Activated CD4-positive, alpha-beta T cell treated with anti-CD3 and anti-CD28 coated beads, Interleukin-2, amount 50 U/mL, for 24 hours (primary cell): ENCODE results near the gene SLC6A9.

Experiments
- DNase-seq, 2 donors: peaks; one replicate each; pipeline ENCODE4 v3.0.0-alpha.2; 2020; ENCODE audit warnings: low read depth in 1 of 2, low spot score in 1 of 2

SLC6A9 gene

DNA sequence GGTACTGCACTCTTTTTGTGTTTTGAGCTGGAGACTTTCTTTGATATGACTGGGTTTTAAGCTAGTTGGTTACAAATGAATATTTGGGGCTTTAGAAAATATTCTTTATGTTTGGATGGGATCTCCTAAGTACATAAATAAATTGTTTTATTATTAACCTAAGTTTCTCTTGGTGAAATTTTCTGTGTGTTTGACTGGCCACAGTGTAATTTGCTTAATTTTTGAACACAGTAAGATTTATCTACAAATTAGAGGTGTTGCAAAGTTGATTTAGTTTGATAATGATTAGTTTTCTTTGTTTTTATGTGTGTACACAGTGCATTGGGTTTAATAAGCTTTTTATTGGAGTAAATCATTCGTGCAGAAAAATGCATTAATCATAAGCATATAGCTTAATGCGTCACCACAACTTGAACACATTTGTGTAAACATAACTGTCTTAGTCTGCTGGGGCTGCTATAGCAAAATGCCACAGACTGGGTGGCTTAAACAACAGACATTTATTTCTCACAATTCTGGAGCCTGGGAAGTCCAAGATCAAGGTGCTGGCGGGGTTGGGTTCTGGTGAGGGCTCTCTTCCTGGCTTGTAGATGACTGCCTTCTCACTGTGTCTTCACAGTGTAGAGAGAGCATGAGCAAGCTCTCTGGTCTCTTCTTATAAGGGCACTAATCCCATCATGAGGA is 17.4 kb upstream of the SLC6A9 start:
- no peak for DNase-seq

GRCh38 chr1:44047131-44047530 is 15.9 kb upstream of the SLC6A9 start:
- no peak for DNase-seq

- DNase-seq = no peak
These were observed 13.8 kb upstream of the SLC6A9 start for GRCh38 chr1:44045064-44045463.

DNA sequence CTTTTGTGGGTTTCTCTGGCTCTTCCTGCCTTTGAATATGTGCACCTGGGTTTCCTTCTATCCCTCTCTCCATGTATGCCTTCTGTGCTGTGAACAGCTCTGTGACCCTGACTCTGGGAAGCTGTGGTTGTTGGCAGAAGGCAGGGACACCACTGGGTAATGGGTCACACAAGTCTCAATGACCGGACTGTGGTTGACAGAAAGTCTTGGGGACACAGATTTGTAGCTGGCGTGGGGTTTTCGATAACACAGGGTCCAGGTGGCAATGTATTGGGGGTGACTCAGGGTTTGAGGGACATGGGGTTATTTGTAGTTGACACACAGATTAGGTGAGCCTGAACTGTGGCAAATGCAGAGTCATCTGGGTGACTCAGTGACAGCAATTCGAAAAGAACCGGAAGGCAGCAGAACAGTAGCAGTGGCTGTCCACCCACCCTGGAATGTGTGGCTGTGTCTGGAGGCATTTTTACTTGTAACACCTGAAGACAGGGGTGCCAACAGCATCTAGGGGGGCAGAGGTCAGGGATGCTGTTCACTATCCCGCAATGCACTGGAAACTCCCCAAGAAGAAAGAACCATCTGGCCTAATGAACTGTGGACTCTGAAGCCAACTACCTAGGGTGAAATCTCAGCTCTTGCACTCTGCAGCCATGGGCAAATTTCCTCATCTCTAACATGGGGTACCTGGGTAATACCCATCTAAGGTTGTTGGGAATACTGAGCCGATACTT is 13.0 kb upstream of the SLC6A9 start:
- DNase-seq = no peak

DNA sequence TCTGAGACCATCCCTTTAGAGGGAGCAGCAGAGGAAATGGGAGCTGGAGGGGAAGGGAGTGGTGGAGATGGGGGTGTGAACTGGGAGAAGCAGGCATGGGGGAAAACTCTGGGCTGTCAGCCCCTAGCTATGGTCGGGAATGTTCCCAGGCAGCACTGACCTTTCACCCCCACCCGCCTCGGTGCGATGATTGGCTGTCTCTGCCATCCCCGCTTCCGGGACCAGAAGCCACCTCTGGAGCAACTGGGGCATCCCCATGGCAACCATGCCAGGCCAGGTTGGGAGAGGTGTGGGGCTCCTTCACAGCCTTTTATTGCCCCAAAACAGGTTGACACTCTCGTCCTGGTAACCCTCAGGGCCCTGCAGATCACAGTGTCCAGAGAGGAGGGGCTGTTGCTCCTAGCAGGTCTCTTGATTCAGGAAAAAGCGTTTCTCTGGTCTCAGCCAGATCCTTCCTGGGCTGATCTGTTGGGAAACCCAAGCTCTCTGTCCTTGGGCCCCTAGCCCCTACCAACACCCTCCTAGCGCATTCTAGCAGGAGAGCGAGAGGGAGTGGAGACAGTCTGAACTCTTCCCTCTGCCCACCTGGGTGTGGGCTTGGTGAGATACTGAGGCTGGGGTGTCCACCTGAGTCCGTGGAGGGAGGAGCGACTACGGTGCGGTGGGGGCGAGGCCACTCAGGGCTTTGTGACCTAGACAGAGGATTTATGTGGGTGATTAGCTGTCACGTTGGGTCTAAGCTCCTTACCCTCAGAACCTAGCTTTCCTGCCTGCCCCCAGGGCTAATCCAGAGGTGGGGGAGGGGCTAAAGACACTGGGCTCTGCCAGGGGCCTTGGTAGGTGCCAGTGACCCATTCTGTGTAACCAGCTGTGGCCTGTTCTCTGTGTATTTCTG is 12.2 kb upstream of the SLC6A9 start:
- no peak for DNase-seq

DNA sequence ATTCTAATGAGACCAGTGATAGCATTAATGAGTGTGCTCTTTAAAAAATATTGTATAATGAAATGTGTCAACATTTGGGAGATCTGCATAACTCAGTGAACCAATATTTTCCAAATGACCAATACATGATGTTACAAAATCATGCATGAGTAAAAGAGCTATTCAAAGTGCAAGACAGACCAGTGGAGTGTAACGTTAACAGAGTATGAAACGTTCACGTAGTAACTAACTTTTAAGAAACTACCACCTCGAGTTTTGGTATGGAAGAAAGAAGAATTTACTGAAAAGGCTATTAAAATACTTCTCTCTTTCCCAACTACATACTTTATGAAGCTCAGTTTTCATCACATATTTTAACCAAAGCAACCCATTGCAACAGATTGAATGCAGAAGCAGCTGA is 9.6 kb upstream of the SLC6A9 start:
- DNase-seq = no peak

DNA sequence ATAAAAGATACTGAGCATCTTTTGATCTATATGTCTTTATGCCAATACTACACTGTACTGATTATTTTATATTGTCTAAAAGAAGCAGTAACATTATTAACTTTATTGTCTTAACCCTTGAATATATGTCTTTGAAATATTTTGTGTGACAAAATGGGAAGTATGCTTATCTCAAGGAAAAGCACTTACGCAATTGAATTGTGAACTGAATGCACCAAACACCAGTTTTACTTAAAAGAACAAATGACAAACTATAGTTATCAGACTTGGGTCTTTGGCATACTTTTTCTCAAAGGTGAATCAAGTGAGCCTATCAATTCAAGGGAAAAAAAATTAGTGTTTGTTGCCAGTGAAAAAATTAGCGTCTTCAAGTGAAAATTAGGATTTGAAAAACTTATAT is 9.2 kb upstream of the SLC6A9 start:
- no peak for DNase-seq

DNA sequence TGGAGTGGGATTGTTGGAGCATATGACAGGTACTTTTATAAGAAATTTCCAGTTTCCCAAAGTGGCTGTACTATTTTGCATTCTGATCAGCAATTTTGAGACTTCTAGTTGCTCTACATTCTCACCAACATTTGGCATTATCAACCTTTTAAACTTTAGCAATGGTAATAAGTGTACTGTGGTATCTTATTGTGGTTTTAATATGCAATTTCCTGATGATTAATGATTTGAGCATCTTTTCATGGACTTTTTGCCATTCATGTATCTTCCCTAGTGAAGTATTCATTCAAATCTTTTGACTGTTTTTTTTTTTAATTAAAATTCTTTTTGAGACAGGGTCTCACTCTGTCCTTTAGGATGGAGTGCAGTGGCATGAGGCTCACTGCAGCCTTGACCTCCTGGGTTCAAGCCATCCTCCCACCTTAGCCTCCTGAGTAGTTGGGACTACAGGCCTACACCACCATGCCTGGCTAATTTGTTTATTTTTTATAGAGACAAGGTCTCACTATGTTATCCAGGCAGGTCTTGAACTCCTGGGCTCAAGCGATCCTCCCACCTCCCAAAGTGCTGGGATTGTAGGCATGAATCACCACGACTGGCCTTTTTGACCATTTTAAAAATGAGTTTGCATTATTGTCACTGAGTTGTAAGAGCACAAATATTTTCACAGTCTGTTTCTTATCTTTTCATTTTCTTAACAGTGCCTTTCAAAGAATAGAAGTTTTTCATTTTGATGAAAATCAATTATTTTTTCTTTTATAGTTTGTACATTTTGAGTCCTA is 7.8 kb upstream of the SLC6A9 start:
- DNase-seq = no peak

DNA sequence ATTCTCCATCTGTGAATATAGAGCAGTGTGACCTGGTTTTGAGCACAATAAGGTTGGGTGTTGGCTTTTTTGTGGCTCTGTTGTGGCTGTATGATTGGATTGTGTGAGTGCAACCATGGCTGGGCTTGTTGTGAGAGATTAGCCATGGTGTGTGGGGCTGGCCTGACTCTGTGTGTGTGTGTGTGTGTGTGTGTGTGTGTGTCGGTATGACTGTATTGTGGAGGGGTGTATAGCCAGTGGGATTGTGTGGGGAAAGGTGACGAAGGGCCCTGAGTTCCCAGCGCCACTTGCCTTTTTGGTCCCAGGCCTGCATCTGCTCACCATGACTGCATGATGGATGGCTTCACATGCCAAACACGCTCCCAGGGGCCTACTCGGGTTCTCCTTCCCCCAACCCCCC is 5.9 kb upstream of the SLC6A9 start:
- DNase-seq = no peak

DNA sequence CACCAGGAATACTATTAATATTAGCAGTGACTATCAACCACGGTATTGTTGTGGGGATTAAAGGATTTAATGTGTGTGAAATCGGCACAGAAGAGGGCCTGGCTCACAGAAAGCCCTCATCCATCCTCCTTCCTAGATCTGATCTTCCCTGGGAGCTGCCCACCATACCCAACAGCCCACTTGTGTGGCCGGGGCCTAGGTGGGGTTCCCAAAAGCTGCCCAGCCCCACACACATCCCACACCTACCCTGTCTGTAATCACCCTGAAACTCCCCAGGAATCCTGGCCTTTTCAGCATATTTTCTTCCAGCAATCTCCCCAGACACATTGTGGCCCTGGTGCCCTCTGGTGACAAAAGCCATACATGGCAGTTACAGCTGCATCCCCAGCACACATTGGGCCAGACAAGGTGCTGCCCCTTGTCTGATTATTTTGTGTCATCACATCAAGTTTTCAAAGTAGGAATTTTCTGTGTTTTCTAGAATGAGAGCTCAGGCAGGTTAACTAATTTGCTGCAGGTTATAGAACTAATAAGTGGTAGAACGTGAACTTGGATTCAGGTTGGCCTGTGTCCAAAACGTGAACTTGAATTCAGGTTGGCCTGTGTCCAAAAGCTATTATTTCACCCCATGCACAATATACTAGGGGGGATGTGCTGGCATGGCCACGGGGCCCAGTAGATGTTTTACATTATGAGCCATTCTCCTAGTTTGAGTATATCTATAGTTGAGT is 5.3 kb upstream of the SLC6A9 start:
- peak; percentile 32 to 63 for DNase-seq

- DNase-seq = no peak
These were observed 4.6 kb upstream of the SLC6A9 start for GRCh38 chr1:44035726-44036408.

DNA sequence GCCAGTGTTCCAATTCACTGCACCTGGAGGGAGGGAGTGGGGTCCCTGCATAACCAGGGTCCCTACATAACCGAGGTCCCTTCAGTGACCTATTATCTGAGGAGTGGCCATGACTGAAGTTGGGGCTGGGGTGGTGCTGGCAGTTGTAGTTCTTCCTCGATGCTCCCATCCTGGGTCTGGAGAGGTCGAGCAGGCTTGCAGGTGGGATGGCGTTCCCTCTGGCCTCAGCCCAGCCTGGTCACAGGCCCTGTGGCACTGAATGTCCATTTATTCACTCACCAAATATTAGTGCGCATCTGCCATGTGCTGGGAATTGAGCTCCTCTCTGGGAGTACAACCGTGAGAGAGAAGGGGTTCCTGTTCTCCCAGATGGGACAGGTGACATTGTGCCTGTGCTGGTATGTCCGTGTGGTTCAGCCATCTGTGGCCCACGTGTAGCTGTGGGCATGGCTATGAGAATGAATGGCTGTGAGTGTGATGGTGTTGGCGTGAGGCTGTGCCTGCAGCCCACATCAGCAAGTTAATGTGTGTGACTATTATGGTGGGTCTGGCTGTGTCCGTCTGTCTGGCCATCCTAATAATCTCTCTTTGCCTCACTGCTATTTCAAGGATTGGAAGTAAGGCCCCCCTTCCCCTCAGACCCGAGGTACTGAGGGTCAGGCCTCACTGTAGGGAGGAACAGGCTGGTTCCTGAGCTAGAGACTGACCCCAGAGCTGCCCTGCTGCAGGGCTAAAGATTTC is 3.9 kb upstream of the SLC6A9 start:
- DNase-seq = no peak

GRCh38 chr1:44034423-44034822 is 3.2 kb upstream of the SLC6A9 start:
- DNase-seq = no peak

- DNase-seq = no peak
These were observed 2.5 kb upstream of the SLC6A9 start for GRCh38 chr1:44033756-44034155.

DNA sequence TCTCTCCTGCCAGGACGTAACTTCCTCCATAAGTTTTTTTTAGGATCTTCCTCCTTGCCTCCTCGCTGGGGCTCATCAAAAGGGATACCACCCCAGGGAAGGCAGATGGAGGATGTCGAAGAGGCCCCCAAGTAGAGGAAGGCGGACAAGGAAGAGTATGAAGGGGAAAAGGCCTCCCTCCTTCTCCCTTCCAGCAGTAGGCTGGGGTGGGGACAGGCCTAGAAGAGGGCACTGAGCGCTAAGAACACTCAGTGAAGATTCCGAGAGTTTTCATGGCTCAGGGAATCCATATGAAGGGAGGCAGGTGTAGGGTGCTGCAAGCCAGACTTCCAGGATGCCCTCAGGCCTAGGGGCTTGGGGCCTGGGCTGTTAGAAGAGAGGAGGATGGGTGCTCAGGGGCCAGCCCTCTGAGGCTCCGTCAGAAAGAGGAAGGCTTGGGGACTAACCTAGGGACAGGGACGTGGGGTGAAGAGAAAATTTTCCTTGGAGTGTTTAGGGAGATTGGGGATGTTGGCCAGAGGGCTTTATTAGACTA is 1.8 kb upstream of the SLC6A9 start:
- no peak for DNase-seq

- DNase-seq = no peak
These were observed 1.0 kb upstream of the SLC6A9 start for GRCh38 chr1:44032170-44032790.

DNA sequence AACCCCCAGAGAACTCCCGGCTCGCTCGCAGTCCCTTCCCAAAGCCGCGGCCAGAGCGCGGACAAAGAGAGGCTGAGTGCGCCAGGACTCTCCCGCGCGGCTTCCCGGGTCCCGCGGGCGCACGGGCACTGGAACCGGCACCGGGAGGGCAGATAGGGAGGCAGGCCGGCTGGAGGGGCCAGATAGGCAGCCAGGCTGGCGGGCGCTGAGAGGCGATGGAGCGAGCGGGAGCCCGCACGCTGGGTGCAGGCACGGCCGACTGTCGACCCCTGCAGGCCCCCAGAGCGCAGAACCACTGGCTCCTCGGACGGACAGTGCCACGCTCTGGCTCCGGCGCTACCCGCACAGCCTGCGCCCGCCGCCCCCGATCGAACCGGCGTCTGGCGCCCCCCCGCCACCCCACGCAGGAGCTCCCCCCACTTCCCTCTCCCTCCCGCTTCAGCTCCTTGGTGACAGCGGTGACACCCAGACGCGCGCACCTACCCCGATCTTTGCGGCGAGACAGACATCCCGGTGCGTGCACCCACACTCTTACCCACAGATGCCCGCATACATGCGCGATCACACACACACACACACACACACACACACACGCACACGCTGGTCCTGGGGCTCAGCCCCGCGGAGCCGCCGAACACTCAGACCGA is 534 bp downstream of the SLC6A9 start:
- DNase-seq = peak; percentile 6 to 32
